ENCODE measurements around the gene INPP5D. TPM values are rescaled to one million over a fixed set of nuclear protein-coding genes. Genes with fewer than 3 reads are reported as not detected.

Gene INPP5D
- total RNA-seq, 1 donor from 2014 or later: 33.4 TPM

GRCh38 chr2:233036162-233036838 is 23.8 kb upstream of the INPP5D start:
- DNase-seq (ENCODE audit: extremely low spot score in 2 of 2): no peak
- Histone ChIP-seq H3K36me3 (no peaks in the 10 kb centered on the region), H3K27ac (no peak overlapping the region), H3K4me3 (no peak overlapping the region), H3K27me3 (no peaks in the 10 kb centered on the region), H3K4me1 (no peaks in the 10 kb centered on the region), H3K9me3 (no peaks in the 10 kb centered on the region)
- intact Hi-C loops (cut with DNase I): no loop called here
- no peak for TF ChIP-seq POLR2AphosphoS5 (IDR thresholded peaks at IDR 0.05; ENCODE audit: insufficient read depth in 1 of 2, low read depth in 1 of 2)

GRCh38 chr2:233037078-233037477 is 23.1 kb upstream of the INPP5D start:
- Histone ChIP-seq H3K27ac (no peak overlapping the region), H3K36me3 (no peaks in the 10 kb centered on the region), H3K27me3 (no peaks in the 10 kb centered on the region), H3K4me3 (no peak overlapping the region), H3K9me3 (no peaks in the 10 kb centered on the region), H3K4me1 (no peaks in the 10 kb centered on the region)
- intact Hi-C loops (cut with DNase I): no loop called here
- no peak for DNase-seq (ENCODE audit: extremely low spot score in 2 of 2)
- TF ChIP-seq POLR2AphosphoS5 (IDR thresholded peaks at IDR 0.05; ENCODE audit: insufficient read depth in 1 of 2, low read depth in 1 of 2): no peak
- no peak for TF ChIP-seq POLR2A (IDR thresholded peaks at IDR 0.05)
- no peak for TF ChIP-seq CTCF (IDR thresholded peaks at IDR 0.05)

GRCh38 chr2:233039212-233039845 is 20.8 kb upstream of the INPP5D start:
- H3K9me3 ChIP-seq: no peaks in the 10 kb centered on the region
- TF ChIP-seq CTCF (IDR thresholded peaks at IDR 0.05) (no peak), POLR2AphosphoS5 (IDR thresholded peaks at IDR 0.05; ENCODE audit: insufficient read depth in 1 of 2, low read depth in 1 of 2) (no peak), POLR2A (IDR thresholded peaks at IDR 0.05) (no peak)
- intact Hi-C loops (cut with DNase I): no loop called here
- no peak for DNase-seq (ENCODE audit: extremely low spot score in 2 of 2)
- no peaks in the 10 kb centered on the region for H3K36me3 ChIP-seq
- no peak overlapping the region for H3K27ac ChIP-seq
- no peaks in the 10 kb centered on the region for H3K27me3 ChIP-seq
- no peak overlapping the region for H3K4me3 ChIP-seq
- no peaks in the 10 kb centered on the region for H3K4me1 ChIP-seq

- Histone ChIP-seq H3K27me3 (no peaks in the 10 kb centered on the region), H3K4me1 (no peaks in the 10 kb centered on the region), H3K27ac (no peak overlapping the region), H3K9me3 (no peaks in the 10 kb centered on the region), H3K36me3 (no peaks in the 10 kb centered on the region), H3K4me3 (no peak overlapping the region)
- intact Hi-C loops (cut with DNase I): no loop called here
- TF ChIP-seq POLR2A (IDR thresholded peaks at IDR 0.05): no peak
- TF ChIP-seq POLR2AphosphoS5 (IDR thresholded peaks at IDR 0.05; ENCODE audit: insufficient read depth in 1 of 2, low read depth in 1 of 2): no peak
- no peak for TF ChIP-seq CTCF (IDR thresholded peaks at IDR 0.05)
- no peak for DNase-seq (ENCODE audit: extremely low spot score in 2 of 2)
These were observed 20.2 kb upstream of the INPP5D start for GRCh38 chr2:233039846-233040530.

- Histone ChIP-seq H3K36me3 (no peaks in the 10 kb centered on the region), H3K9me3 (no peaks in the 10 kb centered on the region), H3K27ac (no peak overlapping the region), H3K4me1 (no peaks in the 10 kb centered on the region), H3K4me3 (no peak overlapping the region), H3K27me3 (no peaks in the 10 kb centered on the region)
- TF ChIP-seq POLR2AphosphoS5 (IDR thresholded peaks at IDR 0.05; ENCODE audit: insufficient read depth in 1 of 2, low read depth in 1 of 2): no peak
- no peak for TF ChIP-seq CTCF (IDR thresholded peaks at IDR 0.05)
- no peak for TF ChIP-seq POLR2A (IDR thresholded peaks at IDR 0.05)
- no peak for DNase-seq (ENCODE audit: extremely low spot score in 2 of 2)
- intact Hi-C loops (cut with DNase I): no loop called here
These were observed 19.6 kb upstream of the INPP5D start for GRCh38 chr2:233040571-233040970.
